SK-N-SH (cell line): Measurements from ENCODE around the gene CAPN11.

Experiments used
- EZH2phosphoT487 ChIP-seq: fragments of 200-600 bp; sonication (generic); IDR thresholded peaks from 2 replicates; pipeline ENCODE4 v1.6.1; 2017; ENCODE audit warnings: low read depth, mixed run types, mild to moderate bottlenecking, antibody characterized with exemption, moderate library complexity, borderline replicate concordance
- MXI1 ChIP-seq: IDR thresholded peaks from 2 replicates; pipeline ENCODE4 v1.6.1; 2012; ENCODE audit warnings: mild to moderate bottlenecking, low read depth, low read length, improper control_type of control experiment
- RAD21 ChIP-seq: IDR thresholded peaks from 2 replicates; pipeline ENCODE4 v1.6.1; 2012; ENCODE audit warnings: mild to moderate bottlenecking, low read length
- SIN3A ChIP-seq: IDR thresholded peaks from 2 replicates; pipeline ENCODE4 v1.6.1; 2012; ENCODE audit warnings: low read depth, mild to moderate bottlenecking, low read length, moderate library complexity, borderline replicate concordance
- TF ChIP-seq, protein P1 (sequence below): fragments of 200-600 bp; sonication (generic); IDR thresholded peaks from 2 replicates; pipeline ENCODE4 v1.6.1; 2017; ENCODE audit warnings: antibody characterized with exemption, mild to moderate bottlenecking, moderate library complexity

GRCh38 chr6:44169154-44169553 lies 10.5 kb downstream of the CAPN11 start:
- TF ChIP-seq SIN3A, result no peak
- TF ChIP-seq, protein P1, sequence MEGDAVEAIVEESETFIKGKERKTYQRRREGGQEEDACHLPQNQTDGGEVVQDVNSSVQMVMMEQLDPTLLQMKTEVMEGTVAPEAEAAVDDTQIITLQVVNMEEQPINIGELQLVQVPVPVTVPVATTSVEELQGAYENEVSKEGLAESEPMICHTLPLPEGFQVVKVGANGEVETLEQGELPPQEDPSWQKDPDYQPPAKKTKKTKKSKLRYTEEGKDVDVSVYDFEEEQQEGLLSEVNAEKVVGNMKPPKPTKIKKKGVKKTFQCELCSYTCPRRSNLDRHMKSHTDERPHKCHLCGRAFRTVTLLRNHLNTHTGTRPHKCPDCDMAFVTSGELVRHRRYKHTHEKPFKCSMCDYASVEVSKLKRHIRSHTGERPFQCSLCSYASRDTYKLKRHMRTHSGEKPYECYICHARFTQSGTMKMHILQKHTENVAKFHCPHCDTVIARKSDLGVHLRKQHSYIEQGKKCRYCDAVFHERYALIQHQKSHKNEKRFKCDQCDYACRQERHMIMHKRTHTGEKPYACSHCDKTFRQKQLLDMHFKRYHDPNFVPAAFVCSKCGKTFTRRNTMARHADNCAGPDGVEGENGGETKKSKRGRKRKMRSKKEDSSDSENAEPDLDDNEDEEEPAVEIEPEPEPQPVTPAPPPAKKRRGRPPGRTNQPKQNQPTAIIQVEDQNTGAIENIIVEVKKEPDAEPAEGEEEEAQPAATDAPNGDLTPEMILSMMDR, result no peak
- no peak for TF ChIP-seq EZH2phosphoT487
- TF ChIP-seq MXI1, result no peak
- no peak for TF ChIP-seq RAD21
